Stimulated activated CD8-positive, alpha-beta memory T cell treated with anti-CD3 and anti-CD28 coated beads, Interleukin-15, amount 100 ng/mL, for 48 hours (primary cell): ENCODE measurements around the gene IL26.
"Not testable (repeated sequence)": the region's sequence is repeated elsewhere in the genome, so short reads cannot be mapped to it uniquely, and the experiment has no call there.

Experiments used
- DNase-seq, 2 donors: peaks; one replicate each; pipeline ENCODE4 v3.0.0-alpha.2; 2020; ENCODE audit warnings: low read depth in 2 of 2

IL26 gene

DNA sequence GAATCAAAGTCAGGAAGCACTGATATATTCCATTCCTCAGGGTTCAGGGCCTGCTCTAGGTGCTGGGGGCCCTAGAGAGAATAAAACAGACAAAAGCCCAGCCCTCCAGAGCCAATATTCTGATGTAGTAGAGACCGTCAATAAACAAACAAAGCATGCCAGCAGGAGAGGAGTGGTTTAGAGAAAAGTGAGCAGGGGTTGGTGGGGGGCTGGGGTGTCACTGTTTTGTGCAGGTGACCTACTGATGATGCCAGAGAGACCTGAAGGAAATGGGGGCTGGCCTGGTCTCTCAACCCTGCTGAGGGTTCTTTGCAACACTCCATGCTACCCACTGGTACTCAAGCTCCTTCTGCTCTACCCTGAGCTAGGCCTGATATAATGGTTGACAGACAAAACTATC, 26.5 kb downstream of the IL26 start:
- DNase-seq, result no peak

DNA sequence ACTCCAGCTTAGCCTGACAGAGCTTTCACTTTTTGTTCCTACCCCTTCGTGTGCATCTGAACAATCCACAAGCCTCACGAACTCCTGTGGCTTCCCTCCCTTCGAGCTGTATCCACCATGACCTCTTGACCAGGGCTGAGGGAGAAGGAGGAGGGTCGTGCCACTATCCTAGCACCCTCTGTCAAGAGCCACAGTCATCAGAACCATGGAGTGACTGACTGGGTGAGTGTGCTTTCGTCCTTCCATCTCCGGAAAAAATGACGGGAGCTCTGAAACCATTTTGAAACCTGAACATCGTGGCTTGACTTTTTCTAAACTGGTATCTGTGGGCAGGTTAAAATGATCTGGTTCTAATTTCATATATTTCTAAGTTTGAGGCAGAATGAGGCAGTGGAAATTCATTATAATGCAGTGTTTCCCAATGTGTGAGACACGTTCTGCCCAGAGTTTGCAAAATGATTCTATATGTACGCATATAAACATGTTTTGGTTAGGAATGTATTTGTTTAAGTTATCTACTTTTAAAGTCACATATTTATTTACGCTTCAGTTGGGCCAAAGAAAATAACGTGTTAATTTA, 27.0 kb downstream of the IL26 start:
- no peak for DNase-seq

GRCh38 chr12:68190301-68190700, 35.3 kb downstream of the IL26 start:
- no peak for DNase-seq

DNA sequence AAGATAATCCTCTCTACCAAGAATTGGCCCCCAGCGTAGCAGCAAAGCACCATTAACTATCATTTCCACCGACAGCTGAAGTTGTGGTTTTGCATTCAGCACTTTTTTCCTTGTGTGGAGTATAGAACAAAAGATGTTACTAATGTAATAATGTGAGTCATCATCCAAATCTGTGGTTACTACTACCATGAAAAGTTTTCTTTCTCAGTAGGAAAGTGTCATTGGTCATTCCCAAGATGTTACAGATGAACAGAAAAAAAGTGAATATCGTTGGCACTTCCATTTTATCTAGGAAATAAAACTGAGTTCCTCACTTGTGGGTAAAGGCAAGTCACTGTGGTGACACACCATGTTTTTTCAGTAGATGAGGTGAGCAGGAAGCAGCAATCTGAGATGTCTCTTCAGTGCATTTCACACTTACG, 35.8 kb downstream of the IL26 start:
- peak; percentile 23 to 34 for DNase-seq

DNA sequence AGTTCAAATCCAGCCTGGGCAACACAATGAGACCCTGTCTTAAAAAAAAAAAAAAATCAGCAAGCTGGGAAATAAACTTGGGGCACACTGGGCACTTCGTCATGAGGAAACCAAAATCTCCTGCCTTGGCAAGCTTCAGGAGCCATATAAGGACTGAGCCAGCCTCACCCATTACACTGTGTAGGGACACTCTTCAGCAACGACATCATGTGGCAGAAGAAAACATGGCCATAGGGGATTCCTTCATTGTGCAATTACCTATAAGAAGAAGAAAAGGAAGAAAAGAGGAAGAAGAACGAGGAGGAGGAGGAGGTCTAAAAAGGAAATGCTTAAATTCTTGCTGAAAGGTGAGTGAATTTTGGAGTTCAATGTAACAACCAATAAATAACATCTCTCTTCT, 40.0 kb downstream of the IL26 start:
- no peak for DNase-seq

- DNase-seq, result peak in 1 of 2 donors; percentile 22
Observed at GRCh38 chr12:68180792-68181744, 44.5 kb downstream of the IL26 start.

- DNase-seq, result no peak
Observed at GRCh38 chr12:68178774-68179439, 46.7 kb downstream of the IL26 start.

DNA sequence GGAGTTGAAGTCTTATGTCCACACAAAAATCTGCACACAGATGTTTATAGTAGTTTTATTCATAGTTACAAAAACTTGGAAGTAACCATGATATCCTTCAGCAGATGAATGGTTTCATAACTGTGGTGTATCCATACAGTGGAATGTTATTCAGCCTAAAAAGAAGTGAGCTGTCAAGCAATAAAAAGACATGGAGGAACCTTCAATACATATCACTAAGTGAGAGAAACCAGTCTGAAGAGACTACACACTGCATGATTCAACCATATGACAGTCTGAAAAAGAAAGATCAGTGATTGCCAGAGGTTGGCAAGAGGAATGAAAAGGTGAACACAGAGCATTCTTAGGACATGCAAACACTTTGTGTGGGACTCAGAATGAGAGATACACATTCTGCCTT, 47.4 kb downstream of the IL26 start:
- no peak for DNase-seq

DNA sequence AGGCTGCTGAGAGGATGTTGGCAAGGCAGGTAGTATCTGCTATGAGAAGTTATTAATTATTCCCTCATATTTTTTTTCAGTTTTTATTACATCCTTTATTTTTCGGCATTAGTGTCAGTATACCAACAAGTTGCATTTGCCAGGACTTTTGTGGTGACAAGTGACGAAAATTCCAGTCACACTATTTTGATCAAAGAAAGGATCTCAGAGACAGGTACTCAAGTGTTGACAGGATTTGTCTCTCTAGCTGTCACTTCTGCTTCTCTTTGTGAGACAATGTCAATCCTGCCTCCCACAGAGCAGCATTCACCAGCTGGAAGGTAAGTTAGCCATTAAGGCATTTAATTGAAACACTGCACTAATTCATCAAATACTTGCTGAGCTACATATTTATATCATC, 48.0 kb downstream of the IL26 start:
- no peak for DNase-seq

- no peak for DNase-seq
Observed at GRCh38 chr12:68176257-68176656, 49.4 kb downstream of the IL26 start.

GRCh38 chr12:68175557-68176061, 50.0 kb downstream of the IL26 start:
- DNase-seq, result peak; percentile 32 to 64

DNA sequence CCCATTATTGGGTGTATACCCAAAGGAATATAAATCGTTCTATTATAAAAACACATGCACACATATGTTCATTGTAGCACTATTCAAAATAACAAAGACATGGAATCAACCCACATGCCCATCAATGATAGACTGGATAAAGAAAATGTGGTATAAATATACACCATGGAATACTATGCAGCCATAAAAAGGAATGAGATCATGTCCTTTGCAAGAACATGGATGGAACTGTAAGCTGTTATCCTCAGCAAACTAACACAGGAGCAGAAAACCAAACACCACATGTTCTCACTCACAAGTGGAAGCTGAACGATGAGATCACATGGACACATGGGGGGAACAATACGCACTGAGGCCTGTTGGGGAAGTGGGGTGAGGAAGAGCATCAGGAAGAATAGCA, 50.8 kb downstream of the IL26 start:
- not testable (repeated sequence) for DNase-seq

GRCh38 chr12:68173792-68174191, 51.8 kb downstream of the IL26 start:
- DNase-seq, result no peak

GRCh38 chr12:68170726-68171125, 54.9 kb downstream of the IL26 start:
- DNase-seq, result no peak

GRCh38 chr12:68169213-68169889, 56.3 kb downstream of the IL26 start:
- DNase-seq, result no peak

GRCh38 chr12:68166317-68166831, 59.2 kb downstream of the IL26 start:
- no peak for DNase-seq

DNA sequence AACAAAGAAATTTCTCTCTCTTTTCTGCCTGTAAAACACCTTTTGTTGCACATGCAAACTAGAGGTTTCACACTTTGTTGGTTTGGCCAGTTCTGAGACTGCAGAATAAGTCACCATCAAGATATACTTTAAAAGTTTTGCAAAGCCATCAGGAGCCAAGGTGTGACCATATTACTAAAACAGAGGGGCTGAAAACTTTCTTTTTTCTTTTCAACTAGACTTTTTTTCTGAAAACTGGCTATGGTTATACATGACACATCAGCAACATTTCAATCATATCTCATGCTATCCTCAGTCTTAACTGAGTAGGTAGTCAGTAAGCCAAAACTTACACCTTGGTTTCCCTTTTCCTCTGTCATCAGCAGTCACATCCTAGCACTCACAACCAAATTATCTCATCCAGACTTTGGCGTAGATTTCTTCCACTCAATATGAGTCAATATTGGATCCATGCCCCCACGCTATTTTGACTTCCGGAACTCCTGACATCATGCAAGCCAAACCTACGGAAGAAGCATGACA, 62.0 kb downstream of the IL26 start:
- no peak for DNase-seq

DNA sequence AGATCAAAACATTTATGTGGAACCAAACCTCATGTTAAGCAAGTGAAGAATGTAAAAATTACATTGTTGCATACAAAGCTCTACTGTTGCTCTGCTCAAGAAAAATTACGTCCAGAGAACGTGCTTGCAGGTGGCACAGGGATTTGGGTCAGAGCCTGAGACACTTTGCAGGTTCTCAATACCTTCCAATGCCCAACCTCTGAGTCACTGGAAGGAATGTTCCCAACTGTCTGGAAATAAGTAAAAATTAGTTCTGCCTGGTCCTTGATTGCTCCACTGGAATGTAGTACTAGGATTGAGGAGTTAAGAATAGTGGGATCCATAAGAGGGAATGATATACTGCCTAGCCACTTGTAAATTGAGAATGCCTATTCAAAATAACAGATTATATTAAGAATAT, 63.2 kb downstream of the IL26 start:
- no peak for DNase-seq

- no peak for DNase-seq
Observed at GRCh38 chr12:68159681-68160304, 65.8 kb downstream of the IL26 start, which contains the start of gene IFNG. Gene IFNG, minus strand, starts transcription at chr12:68159740. Its CDS starts 125 bp downstream, at chr12:68159615.

DNA sequence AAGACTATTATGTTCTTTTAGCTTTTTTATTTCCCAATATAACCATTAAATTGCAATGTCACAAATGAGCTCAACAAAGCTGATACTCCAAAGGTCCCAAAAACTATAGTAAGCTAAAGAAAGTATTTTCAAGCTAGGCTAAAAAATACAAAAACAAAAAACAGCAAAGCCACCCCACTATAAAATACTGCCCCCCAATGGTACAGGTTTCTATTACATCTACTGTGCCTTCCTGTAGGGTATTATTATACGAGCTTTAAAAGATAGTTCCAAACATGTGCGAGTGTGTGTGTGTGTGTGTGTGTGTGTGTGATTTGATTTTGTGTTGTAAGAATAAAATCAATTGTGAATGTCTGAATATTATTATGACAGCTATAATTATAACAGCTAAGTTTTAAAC, 67.2 kb downstream of the IL26 start:
- DNase-seq, result no peak

DNA sequence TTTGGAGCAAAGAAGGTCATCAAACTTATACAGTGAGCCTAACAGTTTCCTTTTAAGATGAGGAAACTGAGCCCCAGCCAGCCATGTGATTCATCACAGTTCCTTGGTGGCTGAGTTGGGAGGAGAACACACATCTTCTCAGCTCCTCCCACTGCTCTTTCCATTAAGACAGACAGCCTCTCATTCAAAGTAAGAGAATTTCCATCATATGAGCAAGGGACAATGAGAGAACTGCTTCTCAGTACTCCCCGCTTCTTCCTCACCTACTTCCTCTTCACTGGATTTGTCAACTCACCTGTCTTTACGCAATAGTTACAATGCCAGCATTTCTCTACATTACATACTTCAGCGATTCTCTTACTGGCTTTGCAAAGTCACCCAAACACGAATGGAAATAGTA, 68.2 kb downstream of the IL26 start:
- DNase-seq, result no peak
